GM18519 (cell line): ENCODE results near the gene CD276.
"Not testable (repeated sequence)": the region's sequence is repeated elsewhere in the genome, so short reads cannot be mapped to it uniquely, and the experiment has no call there.

Source experiments
- ATAC-seq: cut with Tn5 transposase; IDR thresholded peaks from one replicate; pipeline ENCODE4 v1.9.1; 2021; ENCODE audit warnings: mild to moderate bottlenecking, moderate library complexity; ENCODE audit not compliant: unreplicated experiment, low FRiP score

CD276 gene

GRCh38 chr15:73708691-73709090 is 24.5 kb downstream of the CD276 start:
- no peak for ATAC-seq

DNA sequence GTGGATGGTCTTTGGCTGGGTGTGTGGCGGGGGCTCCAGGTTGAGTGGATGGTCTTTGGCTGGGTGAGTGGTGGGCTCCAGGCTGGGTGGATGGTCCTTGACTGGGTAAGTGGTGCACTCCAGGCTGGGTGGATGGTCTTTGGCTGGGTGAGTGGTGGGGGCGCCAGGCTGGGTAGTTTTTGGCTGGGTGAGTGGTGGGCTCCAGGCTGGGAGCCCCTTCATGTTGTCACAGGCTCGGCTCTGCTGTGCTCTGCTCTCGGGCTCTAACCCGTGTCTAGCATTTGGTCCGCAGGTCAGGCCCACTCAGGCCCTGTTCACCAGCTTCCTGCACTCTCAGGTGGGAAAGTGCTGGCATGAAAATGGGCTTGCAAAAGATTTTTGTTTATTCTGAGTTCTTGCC is 25.1 kb downstream of the CD276 start:
- ATAC-seq: no peak

GRCh38 chr15:73709686-73710085 is 25.5 kb downstream of the CD276 start:
- ATAC-seq: no peak

- no peak for ATAC-seq
Measured at GRCh38 chr15:73710321-73710720, 26.1 kb downstream of the CD276 start.

- no peak for ATAC-seq
Measured at GRCh38 chr15:73711526-73711925, 27.3 kb downstream of the CD276 start.

DNA sequence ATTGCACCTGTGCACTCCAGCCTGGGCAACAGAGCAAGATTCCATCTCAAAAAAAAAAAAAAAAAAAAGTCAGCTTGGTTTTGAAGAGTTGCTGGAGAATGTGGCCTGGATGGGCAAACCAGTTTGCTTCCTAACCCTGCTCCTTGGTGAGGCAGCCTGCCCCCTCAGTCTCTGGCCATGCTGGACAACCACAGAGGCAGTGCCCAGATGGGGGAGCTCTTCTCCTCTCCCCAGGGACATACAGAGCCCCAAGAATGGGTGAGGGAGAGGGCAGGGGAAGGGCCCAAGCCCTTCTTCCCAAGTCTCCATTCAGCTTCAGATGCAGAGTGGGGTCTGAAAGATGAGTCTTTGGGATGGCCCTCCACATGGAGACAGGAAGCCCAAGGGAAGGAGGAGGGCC is 27.9 kb downstream of the CD276 start:
- ATAC-seq: no peak

GRCh38 chr15:73714695-73715301 is 30.6 kb downstream of the CD276 start:
- no peak for ATAC-seq

GRCh38 chr15:73715417-73715816 is 31.2 kb downstream of the CD276 start:
- ATAC-seq: no peak

DNA sequence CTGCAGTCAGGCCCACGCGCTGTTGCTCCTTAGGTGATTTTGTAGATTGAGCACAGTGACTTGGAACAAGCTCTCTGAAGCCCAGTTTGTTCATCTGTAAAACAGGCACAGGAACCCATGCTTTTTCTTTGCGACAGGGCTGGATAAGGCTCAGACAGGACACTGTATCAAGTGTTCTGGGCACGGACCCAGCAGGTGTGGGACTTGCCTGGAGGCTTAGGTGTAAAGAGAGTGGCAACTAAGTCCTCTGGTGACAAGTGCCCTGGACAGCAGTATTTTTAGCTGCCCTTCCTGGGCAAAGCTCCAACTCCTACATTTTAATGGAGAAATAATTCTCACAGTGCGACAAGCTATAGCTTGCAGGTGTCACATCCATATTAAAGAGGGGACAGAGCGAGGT is 32.2 kb downstream of the CD276 start:
- no peak for ATAC-seq

GRCh38 chr15:73717206-73717605 is 33.0 kb downstream of the CD276 start:
- ATAC-seq: no peak

GRCh38 chr15:73717802-73718201 is 33.6 kb downstream of the CD276 start:
- ATAC-seq: no peak

DNA sequence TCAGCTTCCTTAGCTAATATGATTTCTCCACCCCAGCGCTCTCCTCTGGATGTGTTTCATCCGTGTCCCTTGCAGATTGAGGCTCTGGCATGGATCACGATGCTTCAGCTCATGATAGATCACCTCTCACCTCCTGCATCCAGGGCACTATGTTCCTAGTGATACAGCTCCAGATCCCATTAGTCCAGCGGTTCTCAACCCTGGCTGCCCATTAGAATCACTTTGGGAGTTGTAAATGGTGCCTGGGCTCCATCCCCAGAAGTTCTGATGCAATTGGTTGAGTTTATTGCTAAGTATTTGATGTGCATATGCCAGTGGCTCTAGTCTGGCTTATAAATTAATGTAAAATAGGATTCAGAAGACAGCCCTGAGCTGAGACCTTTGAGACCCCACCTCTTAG is 34.5 kb downstream of the CD276 start:
- no peak for ATAC-seq

DNA sequence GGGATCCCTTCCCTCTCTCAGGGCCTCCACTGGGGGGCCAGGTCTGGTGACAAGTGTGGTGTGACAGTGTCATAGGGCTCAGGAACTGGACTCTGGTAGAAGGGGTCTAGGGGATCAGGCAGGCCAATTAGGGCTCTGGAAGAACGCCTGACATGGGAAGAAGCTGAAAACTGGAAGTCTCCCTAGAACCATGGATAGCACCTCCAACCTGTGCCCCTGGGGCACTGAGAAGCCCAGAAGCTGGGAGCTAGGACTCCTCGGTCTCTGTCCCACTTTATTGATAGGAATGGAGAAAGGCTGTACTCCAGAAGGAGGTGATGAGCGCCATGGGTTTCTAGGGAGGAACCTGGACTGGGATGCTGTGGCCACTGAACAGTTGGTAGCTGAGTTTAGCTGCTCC is 38.2 kb downstream of the CD276 start:
- ATAC-seq: no peak

DNA sequence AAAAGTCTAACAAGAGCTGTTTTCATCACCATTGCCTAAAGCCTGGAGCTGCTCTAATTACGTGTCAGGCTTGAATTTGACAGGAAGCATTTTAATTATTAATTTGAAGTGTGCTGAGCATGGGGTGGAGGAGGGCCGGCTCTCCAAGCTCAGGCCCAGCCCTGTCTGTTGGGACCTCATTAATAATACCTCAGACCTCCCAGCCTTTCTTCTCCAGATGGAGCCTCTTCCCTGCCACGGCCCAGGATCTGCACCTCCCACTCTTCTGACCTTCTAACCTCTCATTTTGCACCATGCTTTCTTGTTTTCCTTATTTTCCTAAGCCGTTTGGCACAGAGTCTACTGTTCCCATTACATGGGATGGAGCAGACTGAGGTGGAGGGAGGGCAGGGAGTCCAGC is 39.0 kb downstream of the CD276 start:
- no peak for ATAC-seq

DNA sequence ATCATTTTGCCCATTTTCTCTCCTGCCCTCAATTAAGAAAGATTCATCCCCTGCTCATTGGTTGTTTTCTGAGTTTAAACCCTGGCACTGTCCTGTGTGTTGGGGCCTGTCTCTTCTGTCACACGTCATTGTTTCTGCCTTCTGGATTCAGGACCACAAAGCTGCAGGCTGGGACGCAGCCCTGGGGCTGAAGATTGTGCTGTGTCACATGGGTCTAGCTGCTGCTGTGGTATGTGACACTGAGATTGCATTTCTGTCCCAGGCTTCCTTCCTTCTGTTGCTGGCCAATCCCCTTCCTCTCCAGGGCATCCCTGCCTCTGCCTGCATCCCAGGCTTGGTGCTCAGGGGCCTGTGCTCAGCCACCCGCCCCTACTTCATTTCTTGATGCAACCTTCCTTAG is 40.0 kb downstream of the CD276 start:
- no peak for ATAC-seq

DNA sequence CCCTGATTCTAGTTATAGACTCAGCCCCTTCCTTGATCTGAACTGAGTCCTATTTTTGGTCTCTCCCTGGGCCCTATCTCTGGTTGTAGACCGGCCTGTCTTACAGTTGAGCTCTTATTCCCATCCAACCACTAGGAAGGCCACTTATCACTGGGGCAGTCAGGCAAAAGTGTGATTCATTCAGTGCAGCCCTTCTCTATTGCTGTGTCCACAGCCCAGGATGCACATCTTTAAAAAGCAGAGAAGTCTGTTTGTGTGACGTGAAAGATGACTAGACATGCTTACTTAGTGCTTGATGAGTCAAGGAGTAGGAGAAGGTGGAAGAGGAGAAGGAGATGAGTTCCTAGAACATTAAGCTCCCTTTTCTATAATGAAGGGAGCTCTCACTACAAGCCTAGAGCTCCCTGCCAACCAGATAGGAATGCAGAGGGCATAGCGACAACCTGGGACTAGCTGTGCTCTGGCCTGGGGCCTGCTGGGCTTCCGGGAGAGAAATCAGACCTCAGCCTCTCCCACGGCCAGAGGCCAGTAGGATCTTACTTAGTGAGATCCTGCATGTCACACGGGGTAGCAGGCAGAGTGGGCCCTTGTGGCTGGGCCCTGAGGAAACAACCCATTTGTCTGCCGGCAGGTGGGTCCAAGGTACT is 43.3 kb downstream of the CD276 start:
- ATAC-seq: no peak

- not testable (repeated sequence) for ATAC-seq
Measured at GRCh38 chr15:73732051-73732450, 47.9 kb downstream of the CD276 start.

DNA sequence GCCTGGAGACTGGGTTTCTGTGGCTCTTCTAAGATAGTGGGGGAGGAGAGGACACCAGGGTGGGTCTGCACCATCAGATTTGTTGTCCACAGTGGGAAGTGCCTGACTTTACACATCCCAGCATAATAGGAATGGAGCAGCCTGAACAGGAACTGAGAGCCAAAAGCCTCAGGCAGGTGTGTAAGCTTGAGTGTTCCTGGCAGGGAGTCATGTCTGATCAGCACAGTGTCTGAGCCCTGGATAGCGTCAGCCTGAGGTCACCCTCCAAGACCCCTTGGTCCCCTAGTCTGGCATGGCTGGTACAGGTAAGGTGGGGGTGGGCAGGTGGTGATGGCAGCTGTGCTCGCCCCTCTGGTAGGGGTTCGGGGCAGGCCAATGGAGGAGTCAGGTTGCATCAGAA is 48.7 kb downstream of the CD276 start:
- ATAC-seq: no peak

DNA sequence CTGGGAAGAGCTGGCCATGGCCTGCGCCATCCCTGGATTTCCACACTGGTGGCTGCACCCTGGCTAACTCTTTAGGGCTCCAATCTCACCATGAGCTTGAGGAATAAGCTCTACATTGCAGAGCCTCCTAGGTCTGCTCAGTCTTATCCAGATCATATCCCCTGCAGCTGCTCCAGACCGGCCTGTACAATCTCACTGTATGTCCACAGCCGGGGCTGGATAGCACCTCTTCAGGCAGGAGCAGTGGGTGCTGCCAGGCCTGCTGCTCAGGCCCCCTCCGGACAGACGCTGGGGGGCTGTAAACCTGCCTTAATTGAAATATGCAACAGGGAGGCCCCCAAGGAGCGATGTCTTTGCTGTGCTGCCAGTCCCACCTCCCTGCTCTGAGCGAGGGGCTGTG is 53.4 kb downstream of the CD276 start:
- ATAC-seq: no peak

GRCh38 chr15:73740152-73741048 is 56.2 kb downstream of the CD276 start:
- no peak for ATAC-seq

DNA sequence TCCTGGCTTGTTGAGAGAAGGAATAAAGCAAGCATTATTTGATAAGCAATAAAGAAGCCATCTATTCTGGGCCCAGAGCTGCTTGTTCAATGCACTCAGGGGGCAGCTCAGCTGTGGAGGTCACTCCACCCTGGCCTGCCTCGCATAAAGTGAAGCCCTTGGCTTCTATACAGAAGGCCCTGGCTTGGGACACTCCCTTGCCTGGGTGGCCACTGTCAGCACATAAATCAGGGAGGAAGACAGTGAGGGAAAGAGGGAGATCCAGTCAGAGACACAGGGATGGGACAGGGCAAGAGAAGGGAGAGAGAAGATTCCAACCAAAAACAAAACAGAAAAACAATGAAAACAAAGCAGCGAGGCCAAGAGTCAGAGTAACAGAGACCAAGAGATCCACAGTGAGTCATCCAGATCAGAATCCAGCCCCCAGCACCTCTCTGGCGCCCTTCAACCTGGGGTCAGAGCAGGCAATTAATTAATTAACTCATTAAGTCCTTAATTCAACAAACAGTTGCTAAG is 57.2 kb downstream of the CD276 start:
- no peak for ATAC-seq
